ENCODE results near the gene MYO18A. TPM values are rescaled to one million over a fixed set of nuclear protein-coding genes. Genes with fewer than 3 reads are reported as not detected.

MYO18A gene
- total RNA-seq, 1 experiment from 2014 or later = 13.3 TPM

- in situ Hi-C loops (cut with HindIII; ENCODE audit: low pct_unique_long_range_greater_than_20kb, low sequenced_read_pairs) = no loop called here
- DNase-seq (ENCODE audit: low read depth) = no peak
These were observed 145.7 kb downstream of the MYO18A start for GRCh38 chr17:29034510-29034909.

DNA sequence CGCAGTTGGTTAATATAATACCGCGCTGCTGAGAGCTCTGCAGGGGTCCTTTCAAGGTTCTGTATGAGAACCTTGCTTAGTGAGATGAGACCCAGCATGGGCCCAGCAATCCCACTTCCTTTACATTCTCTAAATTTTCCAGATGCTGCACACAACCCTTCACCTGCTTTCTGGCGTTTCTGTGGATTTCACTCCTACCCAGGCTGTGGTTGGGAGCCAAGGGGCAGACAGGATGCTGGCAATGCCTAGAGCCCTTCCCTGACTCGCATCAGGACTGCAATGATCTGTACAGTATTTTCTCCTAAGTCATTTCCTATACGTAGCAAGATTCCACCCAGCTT, 147.4 kb downstream of the MYO18A start:
- no peak for DNase-seq (ENCODE audit: low read depth)
- in situ Hi-C loops (cut with HindIII; ENCODE audit: low pct_unique_long_range_greater_than_20kb, low sequenced_read_pairs) = no loop called here

GRCh38 chr17:29032013-29032856, 148.0 kb downstream of the MYO18A start:
- DNase-seq (ENCODE audit: low read depth) = no peak
- in situ Hi-C loops (cut with HindIII; ENCODE audit: low pct_unique_long_range_greater_than_20kb, low sequenced_read_pairs) = no loop called here

GRCh38 chr17:29031488-29031887, 148.7 kb downstream of the MYO18A start:
- in situ Hi-C loops (cut with HindIII; ENCODE audit: low pct_unique_long_range_greater_than_20kb, low sequenced_read_pairs) = no loop called here
- no peak for DNase-seq (ENCODE audit: low read depth)

GRCh38 chr17:29024316-29024952, 155.8 kb downstream of the MYO18A start:
- in situ Hi-C loops (cut with HindIII; ENCODE audit: low pct_unique_long_range_greater_than_20kb, low sequenced_read_pairs) = no loop called here
- no peak for DNase-seq (ENCODE audit: low read depth)

DNA sequence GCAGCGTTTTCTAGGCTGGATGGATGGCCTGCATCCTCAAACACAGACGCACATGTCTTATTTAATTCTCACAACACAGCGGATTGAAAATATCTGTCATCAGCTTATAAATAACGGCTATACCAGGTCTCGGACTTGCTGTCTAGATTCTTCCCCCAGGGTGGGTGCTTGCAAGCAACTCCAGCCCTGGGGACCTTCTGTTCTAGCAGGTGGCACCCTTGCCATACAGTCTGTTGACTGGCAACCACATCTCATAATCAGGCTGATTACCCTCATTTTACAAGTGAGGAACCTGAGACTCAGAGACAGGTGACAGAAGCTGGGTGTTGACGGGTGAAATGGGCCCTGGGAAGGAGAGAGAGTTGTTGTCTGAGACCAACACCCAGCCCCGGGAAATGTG, 158.1 kb downstream of the MYO18A start:
- in situ Hi-C loops (cut with HindIII; ENCODE audit: low pct_unique_long_range_greater_than_20kb, low sequenced_read_pairs) = no loop called here
- no peak for DNase-seq (ENCODE audit: low read depth)

- no peak for DNase-seq (ENCODE audit: low read depth)
- in situ Hi-C loops (cut with HindIII; ENCODE audit: low pct_unique_long_range_greater_than_20kb, low sequenced_read_pairs) = no loop called here
These were observed 159.0 kb downstream of the MYO18A start for GRCh38 chr17:29021226-29021625.

Other genes starting within 250 kb of the MYO18A start
- 10.6 and 19.2 TPM in 2 replicates for gene PHF12, start 228.9 kb downstream of the MYO18A start, total RNA-seq (2014; rRNA removed; shearing (Covaris generic); ENCODE audit: low replicate concordance)
- not detected in 2 replicates for gene SEZ6, start 174.4 kb downstream of the MYO18A start, total RNA-seq (2014; rRNA removed; shearing (Covaris generic); ENCODE audit: low replicate concordance)
- 1.6 and 10.5 TPM in 2 replicates for gene PIPOX, start 137.3 kb downstream of the MYO18A start, total RNA-seq (2014; rRNA removed; shearing (Covaris generic); ENCODE audit: low replicate concordance)
- gene CRYBA1, start 66.5 kb upstream of the MYO18A start, total RNA-seq (2014; rRNA removed; shearing (Covaris generic); ENCODE audit: low replicate concordance) = not detected in 2 replicates
- gene NUFIP2, start 113.8 kb upstream of the MYO18A start, total RNA-seq (2014; rRNA removed; shearing (Covaris generic); ENCODE audit: low replicate concordance) = 14.5 and 15.1 TPM in 2 replicates
- 13.6 and 14.2 TPM in 2 replicates for gene TAOK1, start 210.0 kb upstream of the MYO18A start, total RNA-seq (2014; rRNA removed; shearing (Covaris generic); ENCODE audit: low replicate concordance)

Data from Caki2 (cell line).